NK-92 (cell line): ENCODE data around the gene DHRS2.

Source experiments
- DNase-seq: peaks from one replicate; lab custom pipeline; 2025; ENCODE audit not compliant: unreplicated experiment; lab: John Stamatoyannopoulos, UW

The DHRS2 gene

GRCh38 chr14:23646648-23647549, 10.7 kb downstream of the DHRS2 start:
- DNase-seq = no peak

GRCh38 chr14:23647619-23648018, 11.5 kb downstream of the DHRS2 start:
- no peak for DNase-seq

GRCh38 chr14:23648764-23649460, 12.7 kb downstream of the DHRS2 start:
- no peak for DNase-seq

GRCh38 chr14:23650506-23650905, 14.3 kb downstream of the DHRS2 start:
- DNase-seq = no peak

GRCh38 chr14:23653051-23653450, 16.9 kb downstream of the DHRS2 start:
- no peak for DNase-seq

GRCh38 chr14:23654231-23654630, 18.1 kb downstream of the DHRS2 start:
- DNase-seq = no peak

- no peak for DNase-seq
Measured at GRCh38 chr14:23657959-23658470, 21.9 kb downstream of the DHRS2 start.

- DNase-seq = no peak
Measured at GRCh38 chr14:23660290-23661226, 24.4 kb downstream of the DHRS2 start.

GRCh38 chr14:23661542-23661941, 25.4 kb downstream of the DHRS2 start:
- no peak for DNase-seq

- no peak for DNase-seq
Measured at GRCh38 chr14:23663127-23663526, 27.0 kb downstream of the DHRS2 start.

GRCh38 chr14:23663711-23664110, 27.5 kb downstream of the DHRS2 start:
- no peak for DNase-seq

- DNase-seq = no peak
Measured at GRCh38 chr14:23664207-23664885, 28.2 kb downstream of the DHRS2 start.

GRCh38 chr14:23665302-23666016, 29.3 kb downstream of the DHRS2 start:
- DNase-seq = no peak

- DNase-seq = no peak
Measured at GRCh38 chr14:23667134-23667533, 31.0 kb downstream of the DHRS2 start.

GRCh38 chr14:23669441-23669840, 33.3 kb downstream of the DHRS2 start:
- no peak for DNase-seq

GRCh38 chr14:23670481-23670880, 34.3 kb downstream of the DHRS2 start:
- DNase-seq = no peak

- DNase-seq = no peak
Measured at GRCh38 chr14:23672200-23672599, 36.0 kb downstream of the DHRS2 start.

GRCh38 chr14:23675337-23675736, 39.2 kb downstream of the DHRS2 start:
- no peak for DNase-seq

- no peak for DNase-seq
Measured at GRCh38 chr14:23675906-23676305, 39.7 kb downstream of the DHRS2 start.

- DNase-seq = no peak
Measured at GRCh38 chr14:23681337-23681736, 45.2 kb downstream of the DHRS2 start.
